GM13976 (cell line): ENCODE measurements around the gene WT1.

Experiments
- DNase-seq: peaks from one replicate; pipeline ENCODE4 v3.0.0; 2012; ENCODE audit warnings: low spot score
- in situ Hi-C: fragments of 300-500 bp; cut with MboI; formaldehyde crosslinking; loops from one replicate; pipeline ENCODE4 v1.12.0; 2022; ENCODE audit warnings: low sequenced_read_pairs, mixed read lengths, inconsistent platforms; ENCODE audit not compliant: unreplicated experiment
- TF ChIP-seq, protein P1 (sequence below): IDR thresholded peaks from 2 replicates; pipeline ENCODE4 v1.5.1; 2012; ENCODE audit warnings: borderline replicate concordance, mild to moderate bottlenecking; ENCODE audit not compliant: insufficient read depth; ENCODE audit errors: extremely low read depth, missing control alignments, control extremely low read depth

WT1 gene

DNA sequence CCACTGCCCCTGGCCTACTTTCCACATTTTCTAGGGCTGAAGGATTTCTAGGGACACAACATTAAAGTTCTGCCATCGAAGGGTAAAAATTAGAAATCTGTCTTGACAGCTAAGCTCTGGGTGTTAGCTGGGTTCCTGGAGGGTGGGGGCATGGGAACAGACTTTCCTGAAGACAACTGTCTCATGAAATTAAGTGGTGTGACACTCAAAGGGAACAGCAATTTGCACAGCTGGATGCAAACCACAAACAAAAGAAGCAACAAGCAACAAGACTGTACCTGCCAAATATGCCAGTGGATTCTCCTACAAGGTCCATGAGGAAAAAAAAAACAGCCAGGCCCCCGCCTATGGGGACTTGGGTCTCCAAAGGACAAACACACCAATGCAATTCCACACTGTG is 32.5 kb downstream of the WT1 start:
- in situ Hi-C loops, result no loop called here
- TF ChIP-seq, protein P1, sequence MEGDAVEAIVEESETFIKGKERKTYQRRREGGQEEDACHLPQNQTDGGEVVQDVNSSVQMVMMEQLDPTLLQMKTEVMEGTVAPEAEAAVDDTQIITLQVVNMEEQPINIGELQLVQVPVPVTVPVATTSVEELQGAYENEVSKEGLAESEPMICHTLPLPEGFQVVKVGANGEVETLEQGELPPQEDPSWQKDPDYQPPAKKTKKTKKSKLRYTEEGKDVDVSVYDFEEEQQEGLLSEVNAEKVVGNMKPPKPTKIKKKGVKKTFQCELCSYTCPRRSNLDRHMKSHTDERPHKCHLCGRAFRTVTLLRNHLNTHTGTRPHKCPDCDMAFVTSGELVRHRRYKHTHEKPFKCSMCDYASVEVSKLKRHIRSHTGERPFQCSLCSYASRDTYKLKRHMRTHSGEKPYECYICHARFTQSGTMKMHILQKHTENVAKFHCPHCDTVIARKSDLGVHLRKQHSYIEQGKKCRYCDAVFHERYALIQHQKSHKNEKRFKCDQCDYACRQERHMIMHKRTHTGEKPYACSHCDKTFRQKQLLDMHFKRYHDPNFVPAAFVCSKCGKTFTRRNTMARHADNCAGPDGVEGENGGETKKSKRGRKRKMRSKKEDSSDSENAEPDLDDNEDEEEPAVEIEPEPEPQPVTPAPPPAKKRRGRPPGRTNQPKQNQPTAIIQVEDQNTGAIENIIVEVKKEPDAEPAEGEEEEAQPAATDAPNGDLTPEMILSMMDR, result no peak

DNA sequence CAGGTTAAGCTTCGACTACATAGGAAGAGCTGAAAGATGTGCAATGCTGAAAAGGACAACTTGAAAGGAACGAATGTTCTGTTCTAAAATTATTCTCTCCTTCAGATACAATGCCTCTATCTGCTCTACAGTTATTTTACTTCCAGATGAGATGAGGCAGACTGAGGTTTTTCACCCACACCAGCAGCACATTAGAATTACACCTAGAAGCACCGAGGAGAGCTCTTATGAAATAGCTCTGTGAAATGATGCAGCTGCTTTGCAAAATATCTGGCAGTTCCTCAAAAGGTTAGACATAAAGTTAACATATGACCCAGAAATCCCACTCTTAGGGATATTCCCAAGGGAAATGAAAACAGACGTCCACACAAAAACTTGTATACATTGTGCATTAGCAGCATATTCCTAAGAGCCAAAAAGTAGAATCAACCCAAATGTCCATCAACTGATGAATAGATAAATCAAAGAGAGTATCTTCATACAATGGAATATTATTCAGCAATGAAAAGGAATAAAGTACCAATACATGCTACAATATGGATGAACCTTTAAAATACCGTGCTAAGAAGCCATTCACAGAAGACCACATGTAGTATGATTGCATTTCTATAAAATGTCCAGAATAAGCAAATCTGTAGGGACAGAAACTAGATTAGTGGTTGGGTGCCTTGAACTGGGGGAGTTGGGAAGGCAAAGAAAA is 34.5 kb downstream of the WT1 start:
- no peak for DNase-seq
- in situ Hi-C loops, result no loop called here
- TF ChIP-seq, protein P1, result no peak

More for the DNA sequence above, 32.5 kb downstream of the WT1 start:
- DNase-seq, result no peak

DNA sequence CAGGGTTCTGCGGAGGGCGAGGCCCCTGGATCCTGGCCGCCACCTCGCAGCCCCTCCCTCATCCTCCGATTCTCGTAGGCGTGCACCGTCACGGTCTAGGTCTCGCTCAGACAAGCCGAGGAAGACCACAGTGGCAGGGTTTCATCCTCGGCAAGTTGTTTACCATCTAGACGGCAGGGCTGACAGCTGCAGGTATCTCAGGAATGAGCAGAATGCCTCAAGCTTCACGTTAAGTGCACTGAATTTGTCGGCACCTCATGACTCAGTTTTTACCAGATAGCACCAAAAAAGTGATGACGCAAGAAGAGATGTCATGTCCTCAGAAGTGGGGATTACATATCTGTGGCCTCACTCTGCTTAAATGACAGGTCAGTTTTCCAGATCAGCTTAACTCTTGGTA is 35.1 kb downstream of the WT1 start:
- DNase-seq, result no peak
- TF ChIP-seq, protein P1, result no peak
- in situ Hi-C loops, result no loop called here

DNA sequence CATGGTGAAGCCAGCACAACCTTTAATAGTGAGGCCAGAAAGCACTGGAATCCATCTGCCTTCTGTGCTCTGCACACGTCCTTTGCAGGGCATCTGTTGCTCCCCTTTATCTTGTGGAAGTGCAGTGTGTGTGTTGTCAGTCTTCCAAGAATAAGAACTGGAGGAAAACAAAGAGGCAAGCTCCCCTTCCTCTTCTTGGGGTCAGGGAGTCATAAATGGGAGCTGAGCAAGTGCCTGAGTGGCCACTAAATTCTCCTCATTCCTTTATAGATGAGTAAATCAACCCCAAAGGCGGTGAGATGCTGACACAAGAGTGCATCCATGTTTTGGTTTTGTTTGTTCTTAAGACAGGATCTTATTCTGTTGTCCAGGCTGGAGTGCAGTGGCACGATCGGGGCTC is 38.3 kb downstream of the WT1 start:
- DNase-seq, result no peak
- TF ChIP-seq, protein P1, result no peak
- in situ Hi-C loops, result no loop called here

DNA sequence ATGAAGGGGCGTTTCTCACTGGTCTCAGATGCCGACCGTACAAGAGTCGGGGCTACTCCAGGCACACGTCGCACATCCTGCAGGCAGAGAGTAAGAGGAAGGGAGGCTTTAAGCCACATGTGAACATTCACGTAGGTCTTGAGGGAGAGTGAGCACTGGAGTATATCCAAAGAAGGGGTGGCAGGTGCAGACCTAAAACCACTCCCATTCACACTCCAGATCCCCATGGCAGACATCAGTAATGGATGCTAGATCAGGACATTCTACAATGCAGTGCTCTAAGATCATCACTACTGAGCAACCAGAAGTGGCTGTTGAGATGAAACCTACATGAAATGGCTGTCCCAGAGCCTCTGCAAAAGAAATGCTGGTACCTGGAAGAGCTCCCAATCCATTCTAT is 39.0 kb downstream of the WT1 start:
- DNase-seq, result no peak
- in situ Hi-C loops, result no loop called here
- TF ChIP-seq, protein P1, result no peak

DNA sequence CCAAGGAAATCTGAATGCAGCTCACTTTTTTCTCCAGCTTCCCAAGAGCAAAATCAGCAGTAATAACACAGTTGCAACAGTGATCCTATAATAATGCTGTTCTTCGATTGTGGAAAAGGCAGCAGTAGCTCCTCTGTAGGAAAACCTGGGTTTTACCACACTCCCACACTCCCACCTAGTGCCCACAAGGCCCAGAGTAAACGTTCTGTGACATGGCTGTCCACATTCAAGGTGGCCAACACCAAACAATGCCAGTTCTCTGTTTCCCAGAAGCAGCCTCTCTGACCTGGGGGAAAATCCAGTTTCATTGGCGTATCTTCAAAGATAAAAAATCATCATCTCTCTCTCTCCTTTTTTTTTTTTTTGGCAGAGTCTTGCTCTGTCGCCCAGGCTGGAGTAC is 40.2 kb downstream of the WT1 start:
- no peak for DNase-seq
- in situ Hi-C loops, result no loop called here
- TF ChIP-seq, protein P1, result no peak
